ENCODE measurements around the gene IQSEC3.

The IQSEC3 gene

GRCh38 chr12:163406-163986 lies 96.9 kb downstream of the IQSEC3 start:
- no peak for DNase-seq (ENCODE audit: low spot score)

- no peak for DNase-seq (ENCODE audit: low spot score)
Observed at GRCh38 chr12:164207-164606, 97.6 kb downstream of the IQSEC3 start.

GRCh38 chr12:165862-166368 lies 99.3 kb downstream of the IQSEC3 start:
- no peak for DNase-seq (ENCODE audit: low spot score)

GRCh38 chr12:166425-167075 lies 100.0 kb downstream of the IQSEC3 start:
- no peak for DNase-seq (ENCODE audit: low spot score)

GRCh38 chr12:167959-168600 lies 101.5 kb downstream of the IQSEC3 start:
- no peak for DNase-seq (ENCODE audit: low spot score)

- no peak for DNase-seq (ENCODE audit: low spot score)
Observed at GRCh38 chr12:168763-169525, 102.4 kb downstream of the IQSEC3 start.

GRCh38 chr12:169528-170370 lies 103.2 kb downstream of the IQSEC3 start:
- DNase-seq (ENCODE audit: low spot score) = peak; percentile 54

DNA sequence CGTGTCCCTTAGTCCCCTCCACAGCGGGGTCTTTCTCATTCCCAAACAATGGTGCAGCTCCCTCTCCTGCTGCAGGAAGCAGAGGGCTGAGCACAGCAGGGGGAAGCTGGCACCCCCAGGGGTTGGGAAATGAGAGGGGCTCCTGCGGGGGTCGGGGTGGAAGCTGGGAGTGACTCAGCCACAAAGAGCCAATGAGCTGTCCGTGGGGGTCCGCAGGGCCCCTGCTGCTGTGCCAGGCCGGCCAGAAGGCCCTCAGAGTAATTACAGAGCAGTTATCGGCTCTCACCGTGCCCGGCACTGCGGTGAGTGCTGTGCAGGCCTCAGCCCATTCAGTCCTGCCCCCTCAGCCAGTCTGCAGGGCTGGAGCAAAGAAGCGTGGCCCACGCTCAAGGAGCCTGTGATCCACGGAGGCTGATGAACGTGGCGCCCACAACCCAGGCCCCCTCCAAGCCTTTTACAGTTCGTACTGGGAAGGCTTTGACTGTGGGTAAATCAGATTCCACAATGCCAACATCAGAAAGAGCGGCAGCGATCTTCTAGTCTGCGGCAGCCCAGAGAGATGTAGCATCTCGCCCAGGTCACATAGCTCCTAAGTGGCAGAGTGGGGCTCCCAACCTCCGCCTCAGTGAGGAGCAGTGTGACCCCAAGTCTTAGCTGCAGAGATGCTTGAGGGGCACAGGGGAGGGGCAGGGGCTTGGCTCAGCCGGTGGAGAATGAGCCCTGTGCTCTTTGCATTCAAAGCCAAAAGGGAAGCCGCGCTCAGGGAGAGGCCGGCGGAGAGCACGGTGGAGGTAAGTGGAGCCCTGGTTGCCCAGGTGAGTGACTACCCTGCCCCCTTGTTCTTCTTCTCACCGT lies 104.0 kb downstream of the IQSEC3 start:
- no peak for DNase-seq (ENCODE audit: low spot score)

DNA sequence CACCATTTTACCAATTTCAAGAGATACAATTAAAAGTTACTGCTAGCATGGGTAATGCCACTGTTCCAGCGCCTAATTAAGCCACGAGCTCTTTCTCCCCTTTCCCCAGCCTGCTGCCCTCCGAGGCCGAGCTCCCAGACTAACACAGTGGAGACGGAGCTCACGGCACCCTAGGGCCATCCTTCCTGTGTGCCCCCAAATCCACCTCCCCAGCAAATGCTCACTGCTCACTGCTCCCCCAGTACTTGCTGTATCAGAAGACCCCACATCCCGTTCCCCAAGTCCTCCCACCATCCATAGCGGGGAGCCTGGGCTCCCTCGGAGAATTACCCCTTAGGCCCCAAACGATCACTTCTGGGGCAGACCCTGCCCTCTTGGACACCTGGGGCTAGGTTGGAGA lies 104.7 kb downstream of the IQSEC3 start:
- no peak for DNase-seq (ENCODE audit: low spot score)

DNA sequence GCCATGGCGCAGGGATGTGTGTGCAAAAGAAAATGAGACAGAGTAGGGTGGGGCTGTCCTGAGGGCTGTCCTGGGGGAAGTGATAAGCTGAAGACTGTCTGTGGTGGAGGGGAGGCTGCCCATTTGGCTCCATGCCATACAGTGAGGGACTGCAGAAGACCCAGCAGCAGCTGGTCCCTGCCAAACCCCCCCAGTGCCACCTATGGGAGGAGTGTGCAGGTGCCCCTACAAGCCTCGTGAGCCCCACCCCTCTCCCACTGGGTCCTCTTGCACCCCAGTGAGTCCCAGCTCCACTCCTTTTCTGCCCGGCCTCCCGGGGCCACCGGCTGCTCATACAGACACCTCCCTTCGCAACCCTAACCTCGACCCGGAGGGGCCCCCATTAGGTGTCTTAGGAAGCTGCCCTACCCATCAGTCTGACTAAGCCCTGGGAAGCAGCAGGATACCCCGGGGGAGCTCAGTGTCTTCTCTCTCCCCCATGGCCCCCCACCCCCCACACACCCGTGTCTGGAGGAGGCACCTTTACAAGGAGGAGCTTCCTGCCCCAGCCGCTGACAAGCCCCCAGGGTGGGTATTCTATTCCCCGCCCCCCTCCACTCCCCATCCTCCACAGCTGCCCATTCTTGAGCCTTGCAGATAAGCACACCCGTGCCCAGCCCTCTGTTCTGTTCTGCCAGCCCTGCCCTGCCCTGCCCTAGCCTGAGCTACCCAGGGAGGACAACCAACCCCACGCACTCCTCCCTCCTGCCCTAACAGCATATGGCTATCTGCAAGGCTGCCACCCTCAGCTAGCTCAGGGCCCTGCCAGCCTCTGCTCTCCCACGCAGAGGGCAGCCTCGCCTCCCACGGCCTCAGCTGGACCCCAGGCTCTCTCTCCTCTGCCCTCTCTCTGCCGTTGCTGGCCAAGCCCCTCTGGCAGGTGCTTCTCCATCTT lies 105.4 kb downstream of the IQSEC3 start:
- no peak for DNase-seq (ENCODE audit: low spot score)

GRCh38 chr12:172732-173161 lies 106.2 kb downstream of the IQSEC3 start:
- no peak for DNase-seq (ENCODE audit: low spot score)

DNA sequence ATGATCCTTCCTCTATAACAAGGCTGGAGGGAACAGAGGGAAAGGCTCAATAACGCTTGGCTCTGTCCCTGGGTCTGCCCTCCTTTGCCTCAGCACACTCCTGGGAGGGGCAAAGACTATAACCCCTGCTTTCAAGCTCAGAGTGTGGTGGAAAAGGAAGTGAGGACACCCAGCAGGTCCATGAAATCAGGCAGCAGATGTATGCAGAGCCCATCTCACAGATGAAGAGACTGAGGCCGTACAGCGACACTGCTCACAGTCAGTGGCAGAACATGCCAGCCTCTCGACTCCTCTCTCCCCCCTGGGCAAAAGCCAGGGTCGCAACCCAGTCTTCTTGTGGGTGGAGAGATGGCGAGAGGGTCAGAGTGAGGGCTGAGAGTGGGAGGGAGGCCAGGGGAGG lies 107.6 kb downstream of the IQSEC3 start:
- no peak for DNase-seq (ENCODE audit: low spot score)

GRCh38 chr12:174596-174995 lies 108.0 kb downstream of the IQSEC3 start:
- DNase-seq (ENCODE audit: low spot score) = no peak

DNA sequence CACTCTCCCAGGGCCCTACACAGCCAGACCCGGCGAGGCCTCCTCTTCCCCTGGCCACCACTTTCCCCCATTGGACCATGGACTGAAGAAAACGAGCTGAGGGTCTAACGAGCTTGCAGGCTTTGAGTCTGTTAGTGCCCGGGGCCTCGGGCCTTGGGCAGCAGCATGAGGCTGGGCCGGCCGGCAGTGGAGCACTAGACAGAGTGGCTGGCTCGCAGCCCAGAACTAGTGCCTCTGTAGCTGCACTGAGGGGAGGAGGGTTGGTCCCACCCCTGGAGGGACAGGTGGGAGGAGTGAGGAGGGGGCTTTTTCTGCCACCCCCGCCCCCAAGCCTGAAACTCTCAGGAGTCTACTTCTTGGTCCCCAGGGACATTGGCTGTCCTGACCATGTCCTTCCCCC lies 108.7 kb downstream of the IQSEC3 start:
- peak; percentile 54 for DNase-seq (ENCODE audit: low spot score)

DNA sequence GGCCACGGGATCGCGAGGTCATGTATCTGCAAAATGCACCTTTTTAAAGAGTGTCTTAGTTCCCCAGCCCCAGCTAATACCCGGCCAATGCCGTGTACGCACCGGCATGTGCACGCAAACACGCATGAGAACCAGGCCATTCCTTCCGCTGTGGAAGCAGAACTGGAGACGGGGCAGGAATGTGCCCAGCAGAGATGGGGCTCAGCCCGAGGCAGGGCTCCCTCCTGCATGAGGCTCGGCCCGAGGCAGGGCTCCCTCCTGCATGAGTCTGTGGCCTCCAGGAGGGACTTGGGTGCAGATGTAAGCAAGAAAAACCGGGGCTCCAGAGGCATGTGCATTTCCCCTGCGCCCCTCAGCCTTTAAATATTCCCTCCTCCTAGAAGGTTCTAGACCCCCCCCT lies 109.2 kb downstream of the IQSEC3 start:
- DNase-seq (ENCODE audit: low spot score) = no peak

GRCh38 chr12:176321-177181 lies 110.0 kb downstream of the IQSEC3 start:
- DNase-seq (ENCODE audit: low spot score) = peak; percentile 97

DNA sequence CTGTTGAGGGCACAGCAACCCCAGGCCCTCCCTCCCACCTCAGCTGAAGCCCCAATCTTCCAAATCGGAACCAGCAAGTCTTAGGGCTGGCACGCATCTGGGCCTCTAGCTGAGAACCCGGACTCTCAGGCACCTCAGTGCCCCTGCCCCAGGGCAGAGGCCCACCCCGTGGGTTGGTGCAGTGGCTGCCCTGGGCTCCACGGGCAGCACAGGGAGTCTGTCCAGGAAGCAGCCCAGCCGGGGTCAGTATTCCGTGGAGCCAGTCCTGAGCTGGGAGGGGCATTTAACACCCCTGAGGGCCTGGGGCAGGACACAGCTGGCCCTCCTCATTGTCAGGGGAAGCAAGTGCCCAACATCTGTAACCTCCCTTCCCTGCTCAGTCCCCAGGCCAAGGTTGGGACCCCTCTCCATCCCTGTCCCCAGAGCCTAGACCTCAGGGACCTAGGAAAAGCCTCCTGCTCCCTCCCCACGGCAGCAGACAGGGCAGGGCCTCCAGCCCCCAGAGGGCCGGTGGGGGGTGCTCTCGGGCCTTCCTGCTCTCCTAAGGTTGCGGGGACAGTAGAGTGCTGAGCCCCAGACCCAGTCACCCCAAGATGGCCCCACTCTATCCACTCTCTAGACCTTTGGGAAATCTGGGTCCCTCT lies 110.9 kb downstream of the IQSEC3 start:
- no peak for DNase-seq (ENCODE audit: low spot score)
